GM12874 (cell line): ENCODE data around the gene NEK10.

Source experiments
- TF ChIP-seq, protein P1 (sequence below): IDR thresholded peaks from 2 replicates; pipeline ENCODE4 v1.5.1; 2011; ENCODE audit warnings: low read depth, mild to moderate bottlenecking, control low read depth, low read length, moderate library complexity; ENCODE audit not compliant: insufficient read depth

The NEK10 gene

DNA sequence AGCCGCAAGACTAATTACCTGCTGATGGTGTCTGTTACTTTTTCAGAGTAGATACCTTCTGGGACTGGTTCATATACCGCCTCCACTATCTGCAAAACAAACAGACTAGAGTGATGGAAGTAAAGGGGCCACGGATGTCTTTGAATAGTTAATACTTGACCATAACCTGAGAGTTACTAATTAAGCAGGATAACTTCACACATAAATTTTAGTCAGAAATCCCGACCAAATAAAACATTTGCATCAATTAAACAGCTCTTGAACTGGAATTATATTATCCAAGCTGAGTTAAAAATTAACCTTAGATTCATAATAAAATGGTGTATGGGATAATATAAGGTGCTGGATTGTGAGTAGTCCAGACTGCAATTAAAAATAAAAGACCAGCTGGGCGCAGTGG is 167.7 kb downstream of the NEK10 start:
- TF ChIP-seq, protein P1, sequence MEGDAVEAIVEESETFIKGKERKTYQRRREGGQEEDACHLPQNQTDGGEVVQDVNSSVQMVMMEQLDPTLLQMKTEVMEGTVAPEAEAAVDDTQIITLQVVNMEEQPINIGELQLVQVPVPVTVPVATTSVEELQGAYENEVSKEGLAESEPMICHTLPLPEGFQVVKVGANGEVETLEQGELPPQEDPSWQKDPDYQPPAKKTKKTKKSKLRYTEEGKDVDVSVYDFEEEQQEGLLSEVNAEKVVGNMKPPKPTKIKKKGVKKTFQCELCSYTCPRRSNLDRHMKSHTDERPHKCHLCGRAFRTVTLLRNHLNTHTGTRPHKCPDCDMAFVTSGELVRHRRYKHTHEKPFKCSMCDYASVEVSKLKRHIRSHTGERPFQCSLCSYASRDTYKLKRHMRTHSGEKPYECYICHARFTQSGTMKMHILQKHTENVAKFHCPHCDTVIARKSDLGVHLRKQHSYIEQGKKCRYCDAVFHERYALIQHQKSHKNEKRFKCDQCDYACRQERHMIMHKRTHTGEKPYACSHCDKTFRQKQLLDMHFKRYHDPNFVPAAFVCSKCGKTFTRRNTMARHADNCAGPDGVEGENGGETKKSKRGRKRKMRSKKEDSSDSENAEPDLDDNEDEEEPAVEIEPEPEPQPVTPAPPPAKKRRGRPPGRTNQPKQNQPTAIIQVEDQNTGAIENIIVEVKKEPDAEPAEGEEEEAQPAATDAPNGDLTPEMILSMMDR: no peak

DNA sequence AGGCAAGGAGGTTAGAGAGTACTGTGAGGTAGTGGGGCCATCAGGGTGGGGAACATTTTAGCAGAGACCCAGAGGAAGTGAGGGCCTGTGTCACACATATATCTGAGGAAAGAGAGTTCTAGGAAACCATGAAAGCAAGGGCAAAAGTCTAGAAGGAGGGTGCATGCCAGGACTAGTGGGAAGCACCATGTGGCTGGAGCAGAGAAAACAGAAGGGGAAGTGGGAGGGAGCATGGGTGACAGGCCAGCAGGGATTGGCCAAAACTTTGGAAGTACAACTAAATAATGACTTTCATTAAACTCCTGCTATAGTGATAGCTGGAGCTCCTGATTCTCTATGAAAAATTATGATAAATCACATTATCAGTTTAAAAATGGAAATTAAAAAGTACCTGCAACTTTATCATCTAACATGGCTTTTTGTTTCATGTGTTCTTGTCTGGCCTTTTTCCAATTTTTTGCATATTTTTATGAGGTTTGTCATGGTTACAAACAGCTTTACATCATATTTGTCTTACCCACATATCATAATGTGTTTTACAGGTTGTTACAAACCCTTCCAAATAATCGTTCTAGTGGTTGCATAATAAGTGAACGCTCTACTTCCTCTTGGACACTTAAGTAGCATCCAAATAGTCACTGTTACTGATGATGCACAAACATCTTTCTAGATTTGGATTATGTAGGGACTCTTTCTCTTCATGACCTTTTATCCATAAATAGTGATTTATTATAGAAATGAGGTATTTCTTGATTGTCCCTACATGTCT is 168.3 kb downstream of the NEK10 start:
- TF ChIP-seq, protein P1: no peak

DNA sequence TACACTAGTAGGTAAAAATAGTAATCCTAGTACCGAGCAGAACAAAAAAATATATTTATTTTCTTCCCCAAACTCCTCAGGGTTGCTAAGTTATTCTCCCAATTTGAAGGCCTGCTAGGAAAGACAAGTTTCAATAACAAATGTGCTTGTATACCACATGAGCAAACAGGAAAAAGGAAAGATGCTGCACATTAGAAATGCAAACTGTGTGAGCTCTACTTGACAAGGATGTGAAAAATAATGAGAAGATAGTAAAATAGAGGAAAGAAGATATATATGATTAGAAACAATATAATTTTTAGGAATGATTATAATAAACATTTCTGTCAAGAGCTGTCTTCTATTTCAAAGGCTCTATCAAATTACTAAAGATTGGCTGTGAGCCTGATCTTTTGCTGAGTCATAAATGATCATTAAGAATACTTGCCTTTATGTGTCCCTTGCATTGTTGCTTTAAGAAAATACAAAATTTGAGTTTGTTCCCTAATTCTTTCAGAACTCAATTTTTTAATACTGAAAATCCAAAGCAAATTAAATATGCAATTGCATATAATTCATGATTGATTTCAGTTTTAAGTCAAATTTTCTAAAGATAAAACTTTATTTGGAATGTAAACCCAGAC is 174.2 kb downstream of the NEK10 start:
- TF ChIP-seq, protein P1: no peak

DNA sequence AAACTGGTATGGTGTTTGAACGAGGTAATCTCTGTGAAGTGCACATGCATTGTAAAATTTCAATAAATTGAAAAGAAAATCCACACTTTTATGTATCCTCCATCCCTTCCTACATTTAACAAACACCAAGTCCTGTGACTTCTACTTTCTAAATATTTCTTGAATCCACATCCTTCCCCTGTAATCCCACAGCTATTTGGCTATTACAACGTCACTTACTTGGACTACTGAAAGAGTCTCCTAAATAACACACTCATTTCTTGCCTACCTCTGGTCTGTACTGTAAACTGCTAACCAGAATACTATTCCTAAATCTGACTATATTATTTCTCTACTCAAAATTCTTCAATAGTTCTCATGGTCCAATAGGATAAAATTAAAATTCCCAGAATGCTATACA is 176.1 kb downstream of the NEK10 start:
- TF ChIP-seq, protein P1: no peak

DNA sequence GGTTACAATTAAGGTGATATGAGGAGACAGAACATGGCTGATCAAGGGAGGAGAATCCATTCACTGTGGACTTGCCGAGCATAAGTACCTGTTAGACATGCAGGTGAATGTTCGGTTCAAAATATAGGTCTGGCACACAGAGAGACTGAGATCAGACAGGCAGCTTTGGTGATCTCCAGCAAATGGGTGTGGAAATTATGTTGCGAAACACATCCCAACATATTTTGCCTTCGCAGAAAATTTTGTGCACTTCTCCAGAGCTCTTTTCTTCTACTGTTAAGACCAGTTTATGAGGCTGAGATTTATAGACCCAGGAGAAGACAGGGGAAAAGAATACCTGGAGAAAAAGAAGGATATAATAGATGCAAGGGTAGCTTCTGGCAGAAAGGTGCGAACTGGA is 183.2 kb downstream of the NEK10 start:
- TF ChIP-seq, protein P1: no peak

DNA sequence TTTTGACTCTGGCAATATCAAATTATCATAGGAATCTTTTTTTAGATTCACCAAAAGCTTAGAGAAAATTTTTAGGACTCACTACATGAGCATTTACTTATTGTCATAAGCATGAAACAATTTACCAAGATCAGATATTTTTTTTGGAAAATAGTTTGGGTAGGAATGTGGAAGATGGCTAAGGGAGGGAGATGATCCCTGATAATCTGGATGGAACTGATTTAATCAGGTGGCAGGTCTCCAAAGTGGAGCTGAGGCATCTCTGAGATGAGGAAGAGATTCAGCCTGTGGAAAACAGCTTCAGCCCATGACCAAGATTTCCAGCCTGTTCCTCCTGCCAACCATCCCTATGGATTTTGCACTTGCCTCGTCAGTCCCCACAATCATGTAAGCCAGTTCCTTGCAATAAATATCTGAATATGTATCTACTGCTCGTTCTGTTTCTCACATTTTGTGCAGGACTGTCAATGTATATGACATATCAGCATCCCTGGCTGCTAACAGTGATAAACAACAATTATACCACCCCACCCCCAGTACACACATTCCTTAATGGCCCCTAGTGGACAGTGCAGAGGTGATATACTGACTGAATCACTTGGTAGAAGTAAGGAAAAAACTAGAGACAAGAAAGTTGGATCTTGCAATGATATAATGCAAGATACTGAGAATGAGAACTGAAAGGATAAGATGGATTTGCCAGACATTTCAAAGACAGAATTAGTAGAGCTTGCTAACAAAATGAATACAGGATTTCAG is 183.8 kb downstream of the NEK10 start:
- TF ChIP-seq, protein P1: no peak

DNA sequence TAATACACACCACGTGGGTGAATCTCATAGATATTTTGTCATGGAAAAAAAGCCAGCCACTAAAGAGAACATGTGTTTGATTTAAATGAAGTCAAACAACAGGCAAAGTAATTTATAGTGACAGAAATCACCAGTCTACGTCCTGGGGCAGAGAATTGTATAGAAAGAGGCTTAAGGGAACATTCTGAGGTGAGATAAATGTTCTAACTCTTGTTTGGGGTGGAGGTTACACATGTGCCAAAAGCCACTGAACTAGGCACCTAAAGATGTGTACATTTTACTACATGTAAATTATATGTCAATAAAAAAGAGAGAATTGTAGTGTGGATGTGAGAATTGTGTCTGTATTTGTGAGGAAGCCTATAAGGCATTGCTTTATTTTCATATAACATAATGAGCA is 184.9 kb downstream of the NEK10 start:
- TF ChIP-seq, protein P1: no peak
